Activated T-helper 1 cell treated with anti-CD3 and anti-CD28 coated beads, Interleukin-2, amount 50 U/mL, for 16 hours (primary cell): ENCODE results near the gene MICAL3.
"Not testable (repeated sequence)": the region's sequence is repeated elsewhere in the genome, so short reads cannot be mapped to it uniquely, and the experiment has no call there.

ENCODE experiments used
- DNase-seq, 2 donors: peaks; one replicate each; pipeline ENCODE4 v3.0.0-alpha.2; 2020; ENCODE audit warnings: low read depth in 1 of 2, low spot score in 1 of 2

Gene MICAL3

GRCh38 chr22:18024276-18024939, at the start of gene MICAL3:
TSS of gene MICAL3 (minus strand) at chr22:18024561. CDS start at chr22:17906812, 117,749 bp downstream.
- peak; percentile 27 to 44 for DNase-seq

DNA sequence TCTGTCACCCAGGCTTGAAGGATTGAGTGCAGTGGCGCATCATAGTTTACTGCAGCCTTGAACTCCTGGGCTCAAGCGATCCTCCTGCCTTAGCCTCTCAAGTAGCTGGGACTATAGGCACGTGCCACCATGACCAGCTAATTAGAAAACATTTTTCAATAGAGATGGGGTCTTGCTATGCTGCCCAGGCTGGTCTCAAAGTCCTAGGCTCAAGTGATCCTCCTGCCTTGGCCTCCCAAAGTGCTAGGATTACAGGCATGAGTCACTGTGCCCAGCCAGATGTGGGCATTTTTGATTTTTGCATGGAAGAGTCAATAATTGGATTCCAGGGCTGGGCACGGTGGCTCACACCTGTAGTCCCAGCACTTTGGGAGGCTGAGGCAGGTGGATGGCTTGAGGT, 49.6 kb upstream of the MICAL3 start:
- DNase-seq, result not testable (repeated sequence)

- no peak for DNase-seq
Observed at GRCh38 chr22:18073467-18073866, 49.1 kb upstream of the MICAL3 start.

- DNase-seq, result no peak
Observed at GRCh38 chr22:18071968-18072310, 47.6 kb upstream of the MICAL3 start.

GRCh38 chr22:18071307-18071967, 47.1 kb upstream of the MICAL3 start:
- not testable (repeated sequence) for DNase-seq

DNA sequence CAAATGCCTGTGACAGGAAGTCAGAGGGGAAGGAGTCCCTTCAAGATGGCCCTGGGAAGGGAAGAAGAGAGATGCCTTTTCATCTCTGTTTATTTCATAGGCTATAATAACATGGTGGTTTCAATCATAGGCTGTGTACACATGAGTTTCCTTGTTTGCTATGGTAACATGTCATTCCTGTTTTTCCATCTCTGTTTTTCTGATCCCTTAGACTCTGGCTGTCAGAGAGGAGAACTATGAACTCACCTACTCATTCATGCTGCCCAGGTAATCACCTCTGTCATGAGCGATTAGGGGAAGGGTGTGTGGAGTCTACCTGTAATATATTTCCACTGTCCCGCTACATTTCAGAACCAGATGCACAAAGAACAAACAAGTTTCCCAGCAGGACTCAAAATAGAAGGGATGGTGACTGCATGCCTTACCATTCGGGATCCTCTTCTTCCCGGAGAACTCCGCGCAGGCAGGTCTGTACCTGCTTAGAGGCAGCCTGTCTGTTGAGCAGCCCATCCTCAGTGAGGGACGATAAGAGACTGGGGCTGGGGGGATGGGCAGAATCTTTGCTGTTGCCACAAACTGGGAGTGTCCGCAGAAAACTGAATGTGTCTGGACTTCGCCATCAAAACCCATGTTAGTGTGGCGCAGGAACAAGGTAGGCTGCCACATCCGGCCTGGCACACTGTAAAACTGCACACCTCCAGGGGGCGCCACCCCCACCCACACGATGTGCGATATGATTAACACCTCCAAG, 46.4 kb upstream of the MICAL3 start:
- DNase-seq, result no peak

- DNase-seq, result no peak
Observed at GRCh38 chr22:18070041-18070440, 45.7 kb upstream of the MICAL3 start.

DNA sequence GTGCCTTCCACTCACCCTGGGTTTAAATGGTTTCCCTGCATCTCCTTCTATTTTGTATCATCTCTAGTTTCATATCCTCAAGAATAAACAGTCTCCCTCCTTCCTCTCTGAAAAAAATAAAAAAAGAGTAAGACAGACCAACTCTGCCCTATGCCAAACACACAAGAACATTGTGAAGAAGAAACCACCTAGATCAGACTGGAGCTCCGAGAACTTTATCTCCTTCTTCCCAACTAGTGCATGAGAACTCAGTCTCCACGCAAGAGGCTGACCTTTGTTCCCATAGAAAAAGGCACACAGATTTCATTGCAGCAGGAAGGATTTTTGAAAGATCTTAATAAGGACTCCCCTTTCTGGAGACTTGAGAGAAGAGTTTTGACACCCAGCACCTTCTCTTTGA, 44.7 kb upstream of the MICAL3 start:
- DNase-seq, result no peak

DNA sequence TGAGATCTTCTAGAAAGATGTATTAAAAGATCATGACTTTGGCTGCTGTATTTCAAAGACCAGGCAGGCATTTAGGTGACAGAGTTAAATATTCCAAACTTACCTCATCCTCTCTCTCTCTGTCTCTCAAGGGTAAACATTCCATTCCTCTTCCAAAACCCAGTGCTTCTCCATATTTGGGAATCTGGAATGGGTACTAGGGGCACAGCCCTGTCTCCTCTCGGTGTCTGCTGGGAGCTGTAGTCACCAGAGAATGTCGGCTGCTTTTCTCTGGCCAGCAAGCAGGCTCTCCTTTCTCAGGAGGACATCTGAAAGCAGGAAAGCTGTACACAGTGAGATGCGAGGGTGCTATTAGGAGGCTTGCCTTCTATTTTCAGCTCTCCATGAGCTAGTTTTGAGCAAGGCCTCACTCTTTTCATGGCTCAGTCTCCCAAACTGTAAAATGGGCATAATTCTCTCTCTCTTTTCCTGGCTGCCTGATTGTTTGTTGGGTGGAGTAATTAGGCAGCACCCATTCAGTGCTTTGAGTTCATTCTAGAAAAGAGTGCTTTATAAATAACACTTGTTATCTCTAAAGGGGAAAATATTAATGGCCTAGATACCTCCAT, 44.1 kb upstream of the MICAL3 start:
- DNase-seq, result no peak

GRCh38 chr22:18067548-18068341, 43.4 kb upstream of the MICAL3 start:
- no peak for DNase-seq

- DNase-seq, result no peak
Observed at GRCh38 chr22:18067121-18067520, 42.8 kb upstream of the MICAL3 start.

DNA sequence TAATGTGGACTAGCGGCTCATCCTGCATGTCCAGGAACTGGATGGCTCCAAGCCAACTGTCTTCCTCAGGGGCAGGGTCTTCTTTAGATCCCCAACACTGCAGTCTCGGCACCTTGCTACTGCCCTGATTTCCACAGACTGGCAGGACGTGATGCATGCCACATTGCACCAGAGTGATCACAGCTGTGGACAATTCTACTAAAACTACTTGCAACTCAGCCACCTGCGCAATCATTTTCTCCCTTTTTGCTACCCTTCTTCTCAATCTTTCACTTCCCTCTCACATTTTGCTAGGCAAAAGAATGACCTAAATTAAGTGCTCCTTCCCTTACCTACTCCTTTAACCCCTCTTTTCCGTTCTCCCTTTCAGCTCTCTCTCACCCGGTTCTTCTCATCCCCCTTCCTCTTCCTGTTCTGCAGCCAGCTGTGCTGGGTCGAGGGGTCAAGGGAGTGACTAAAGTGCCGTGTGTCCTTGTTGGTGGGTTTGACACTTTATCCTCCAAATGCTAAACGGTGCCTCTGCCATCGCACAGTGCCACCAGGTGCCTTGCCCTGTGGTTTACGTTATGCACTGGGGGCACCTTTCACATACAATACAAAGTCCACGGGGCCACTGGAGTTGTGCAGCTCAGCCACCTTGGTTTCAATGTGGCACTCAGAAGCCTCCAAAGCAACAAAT, 42.0 kb upstream of the MICAL3 start:
- DNase-seq, result no peak

DNA sequence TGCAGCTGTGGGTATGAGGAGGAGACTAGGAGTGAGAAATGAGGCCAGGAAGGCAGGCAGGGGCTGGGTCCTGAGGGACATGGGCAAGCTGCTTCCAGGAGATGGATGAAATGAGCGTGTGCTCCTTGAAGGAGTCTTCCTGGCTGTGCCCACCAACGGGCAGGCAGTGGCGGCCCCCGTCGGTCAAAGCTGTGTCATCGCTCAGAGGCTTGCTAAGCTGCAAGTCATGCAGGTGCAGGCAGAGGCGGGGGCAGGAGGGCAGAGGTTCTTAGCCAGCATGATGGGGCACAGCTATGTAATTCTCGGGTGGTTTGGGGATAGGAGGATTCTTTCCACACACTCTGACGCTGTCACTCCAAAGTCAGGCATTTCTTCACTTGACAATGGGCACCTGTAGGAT, 40.9 kb upstream of the MICAL3 start:
- DNase-seq, result no peak

GRCh38 chr22:18064636-18065035, 40.3 kb upstream of the MICAL3 start:
- no peak for DNase-seq

DNA sequence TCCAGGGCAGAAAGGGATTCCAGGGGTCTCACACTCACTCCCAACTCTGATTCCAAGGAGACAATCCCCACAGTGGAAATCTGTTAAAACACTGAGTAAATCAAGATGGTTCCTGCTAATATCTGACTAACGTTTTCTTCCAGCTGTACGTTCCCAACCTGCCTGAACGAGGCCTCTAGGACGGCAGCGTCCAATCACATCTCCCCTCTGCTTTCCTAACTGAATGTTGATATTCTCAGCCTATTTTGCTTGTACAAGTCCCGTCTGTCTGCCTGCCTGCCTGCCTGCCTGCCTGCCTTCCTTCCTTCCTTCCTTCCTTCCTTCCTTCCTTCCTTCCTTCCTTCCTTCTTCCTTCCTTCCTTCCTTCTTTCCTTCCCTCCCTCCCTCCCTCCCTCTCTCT, 39.4 kb upstream of the MICAL3 start:
- not testable (repeated sequence) for DNase-seq

DNA sequence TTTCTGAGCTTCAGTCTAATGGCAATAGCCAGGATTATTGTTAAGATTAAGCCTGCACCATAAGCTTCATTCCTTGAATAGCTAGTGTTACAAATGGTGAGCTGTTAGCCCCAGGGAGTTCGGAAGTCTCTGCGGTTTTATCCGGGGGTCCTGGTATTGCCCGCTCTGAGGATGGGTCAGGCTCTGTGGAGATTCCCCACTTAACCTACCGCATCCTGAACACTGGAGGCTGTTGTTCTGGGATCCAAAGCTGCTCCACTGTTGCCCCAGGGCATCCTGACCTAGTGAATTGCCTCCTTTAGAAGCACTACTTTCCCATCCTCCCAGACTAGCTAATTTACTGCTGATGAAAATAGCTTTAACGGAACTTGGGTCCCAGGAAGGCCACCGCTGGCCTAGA, 38.9 kb upstream of the MICAL3 start:
- no peak for DNase-seq

DNA sequence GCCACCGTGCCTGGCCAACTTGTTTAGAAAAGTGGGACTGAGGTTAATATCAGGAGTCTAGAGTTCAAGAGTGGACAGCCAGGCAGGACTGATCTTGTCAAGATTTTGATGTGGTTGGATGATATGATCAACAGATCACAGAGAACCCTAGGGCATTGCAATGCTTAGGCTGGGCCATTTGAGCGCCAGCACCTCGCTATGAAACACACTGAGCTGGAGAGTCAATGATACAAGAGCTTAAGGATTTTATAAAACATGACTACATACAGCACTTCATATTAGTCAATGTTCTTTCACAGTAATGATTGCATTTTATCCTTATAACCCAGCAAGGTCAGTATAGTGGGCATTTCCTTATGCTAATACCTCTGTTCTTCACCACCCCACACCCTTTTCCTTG, 38.1 kb upstream of the MICAL3 start:
- DNase-seq, result no peak

DNA sequence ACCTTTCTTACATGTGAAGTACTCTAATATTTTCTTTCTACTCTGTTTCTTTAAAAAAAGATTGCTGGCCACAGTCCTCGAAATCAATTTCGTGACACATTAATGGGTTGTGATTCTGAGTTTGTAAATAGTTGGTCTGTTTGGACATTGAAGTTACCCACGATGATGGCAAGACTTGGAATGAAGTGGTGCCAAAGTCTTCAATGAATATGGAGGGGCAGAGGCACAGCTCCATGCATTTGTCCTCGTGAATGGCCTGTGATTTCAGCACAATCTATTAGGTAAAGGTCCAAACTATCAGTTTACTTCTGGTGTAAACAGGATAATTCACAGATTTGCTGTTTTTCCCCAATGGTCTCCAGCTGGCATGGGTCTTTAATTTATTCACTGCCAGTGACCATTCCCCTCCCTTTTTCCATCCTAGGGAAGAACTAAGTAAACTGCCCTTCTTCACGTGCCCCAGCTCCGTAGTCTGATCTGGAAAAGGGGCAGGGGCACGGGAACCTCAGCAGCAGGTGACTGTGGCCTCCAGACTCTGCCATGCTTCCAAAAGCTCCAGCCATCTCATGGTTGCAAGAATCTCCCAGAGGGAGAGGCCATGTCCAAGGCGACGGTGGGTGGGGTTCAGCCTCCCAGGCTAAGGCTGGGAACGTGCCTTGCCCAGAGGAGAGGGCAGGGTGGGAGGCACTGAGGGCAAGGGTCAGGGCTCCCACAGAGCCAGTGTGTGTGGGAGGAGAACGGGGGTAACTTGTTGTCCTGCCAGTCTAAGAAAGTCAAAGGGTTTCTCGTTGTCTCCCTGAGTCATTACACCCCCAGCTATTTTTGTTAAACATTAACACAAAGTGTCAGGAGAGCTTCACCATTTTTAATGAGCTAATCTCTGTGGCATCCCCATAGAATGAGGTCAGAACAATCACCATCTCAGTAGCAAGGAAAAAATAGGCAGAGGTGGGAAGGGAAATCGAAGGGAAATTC, 36.6 kb upstream of the MICAL3 start:
- no peak for DNase-seq

- no peak for DNase-seq
Observed at GRCh38 chr22:18059991-18060390, 35.6 kb upstream of the MICAL3 start.
